Small intestine (tissue), 7 donors: ENCODE measurements around the gene AICDA. TPM values are rescaled to one million over a fixed set of nuclear protein-coding genes. Genes with fewer than 3 reads are reported as not detected.
"Not testable (repeated sequence)": the region's sequence is repeated elsewhere in the genome, so short reads cannot be mapped to it uniquely, and the experiment has no call there.

ENCODE experiments used
- DNase-seq, 2 donors: peaks; one replicate each; pipeline versions ENCODE4 v3.0.0 to v3.0.0-alpha.2; 2013
- FAIRE-seq: peaks from 2 replicates; lab custom pipeline; 2012; peaks lifted over from hg19 to GRCh38; lab: Jason Lieb, UNC
- H3K27ac ChIP-seq, 3 donors: one replicate each; pipeline ENCODE4 v1.5.1; 2013; ENCODE audit warnings: low read length in 2 of 3, mild to moderate bottlenecking in 2 of 3, control low read depth in 1 of 3, inconsistent platforms in 1 of 3, low read depth in 1 of 3, moderate library complexity in 1 of 3
- H3K27me3 ChIP-seq, 3 donors: one replicate each; pipeline ENCODE4 v1.6.1; 2013; ENCODE audit warnings: low read length in 3 of 3, inconsistent platforms in 1 of 3; ENCODE audit not compliant: control insufficient read depth in 3 of 3, insufficient read depth in 3 of 3
- H3K36me3 ChIP-seq, 3 donors: one replicate each; pipeline ENCODE4 v1.6.1; 2013; ENCODE audit warnings: low read length in 3 of 3, inconsistent platforms in 1 of 3, low read depth in 1 of 3, mild to moderate bottlenecking in 1 of 3, moderate library complexity in 1 of 3; ENCODE audit not compliant: control insufficient read depth in 3 of 3, insufficient read depth in 2 of 3
- H3K4me1 ChIP-seq, 3 donors: one replicate each; pipeline ENCODE4 v1.6.1; 2013; ENCODE audit warnings: low read length in 2 of 3, inconsistent platforms in 1 of 3, low read depth in 1 of 3, mild to moderate bottlenecking in 1 of 3, moderate library complexity in 1 of 3; ENCODE audit not compliant: control insufficient read depth in 3 of 3, insufficient read depth in 2 of 3
- H3K4me3 ChIP-seq, 3 donors: one replicate each; pipeline ENCODE4 v1.5.1; 2013; ENCODE audit warnings: low read length in 3 of 3, control low read depth in 1 of 3, inconsistent platforms in 1 of 3, low read depth in 1 of 3, mild to moderate bottlenecking in 1 of 3, moderate library complexity in 1 of 3
- H3K9me3 ChIP-seq, 2 donors: one replicate each; pipeline ENCODE4 v1.6.1; 2013; ENCODE audit warnings: low read depth in 1 of 2, low read length in 1 of 2; ENCODE audit not compliant: control insufficient read depth in 2 of 2, insufficient read depth in 1 of 2
- WGBS, 3 donors: extraction: QIAGEN DNeasy Blood & Tissue Kit; methylation state at CpG; one replicate each; pipeline ENCODE4 v1.1.7; 2013; 5-methylcytosine and 5-hydroxymethylcytosine counted together
- polyA plus RNA-seq, 4 donors: library from polyadenylated mRNA; stranded (reverse) in 3 of 4; unstranded in 1 of 4; fragments of 200-250 nt in 3 of 4; fragments of 120-200 nt in 1 of 4; gene quantifications; one replicate each; pipeline versions ENCODE4 v1.2.1 to v1.2.3, GENCODE V29; 2013
- donor health status: healthy with polysubstance abuse.
- donor health status: control.
- donor health status: control.
- donor health status: Bipolar disorder and iron deficiency.
- donor health status: healthy.

AICDA gene
- polyA plus RNA-seq, 4 donors: 0.31 to 4.0 (median 0.85) TPM

- WGBS, 3 donors: 41 to 61% (median 58%) methylated on average over 9 of the region's 9 CpGs
- DNase-seq: no peak
Measured at GRCh38 chr12:8581098-8581784, 31.4 kb downstream of the AICDA start.

GRCh38 chr12:8577879-8578278, 34.8 kb downstream of the AICDA start:
- Histone ChIP-seq H3K27ac (no peak overlapping the region), H3K4me1 (peaks cover 0 to 19% (median 0%) of the 10 kb centered on the region in 3 donors), H3K27me3 (peaks cover 0 to 2% (median 0%) of the 10 kb centered on the region in 3 donors), H3K9me3 (no peaks in the 10 kb centered on the region), H3K36me3 (no peaks in the 10 kb centered on the region), H3K4me3 (no peak overlapping the region)
- 83 to 95% (median 86%) methylated on average over 3 of the region's 3 CpGs for WGBS, 3 donors
- DNase-seq (no peak), FAIRE-seq (no peak)

More at GRCh38 chr12:8581098-8581784, 31.4 kb downstream of the AICDA start:
- no peaks in the 10 kb centered on the region for H3K9me3 ChIP-seq
- no peak for FAIRE-seq
- no peak overlapping the region for H3K4me3 ChIP-seq
- no peaks in the 10 kb centered on the region for H3K36me3 ChIP-seq
- peaks cover 0 to 19% (median 2%) of the 10 kb centered on the region in 3 donors for H3K4me1 ChIP-seq
- peaks cover 0 to 2% (median 0%) of the 10 kb centered on the region in 3 donors for H3K27me3 ChIP-seq
- H3K27ac ChIP-seq: peak overlapping the region in 1 of 3 donors; percentile 36

GRCh38 chr12:8572507-8572906, 40.2 kb downstream of the AICDA start:
- DNase-seq (no peak), FAIRE-seq (no peak)
- peaks cover 0 to 10% of the 10 kb centered on the region in 2 donors for H3K9me3 ChIP-seq
- no peak overlapping the region for H3K27ac ChIP-seq
- no peak overlapping the region for H3K4me3 ChIP-seq
- H3K27me3 ChIP-seq: no peaks in the 10 kb centered on the region
- H3K4me1 ChIP-seq: no peaks in the 10 kb centered on the region
- no peaks in the 10 kb centered on the region for H3K36me3 ChIP-seq
- 47 to 80% (median 65%) methylated on average over 2 of the region's 2 CpGs for WGBS, 3 donors

- FAIRE-seq: no peak
- H3K27me3 ChIP-seq: no peaks in the 10 kb centered on the region
- no peak overlapping the region for H3K4me3 ChIP-seq
- H3K4me1 ChIP-seq: no peaks in the 10 kb centered on the region
- H3K36me3 ChIP-seq: no peaks in the 10 kb centered on the region
- no peak overlapping the region for H3K27ac ChIP-seq
- DNase-seq: no peak
- peaks cover 0 to 40% of the 10 kb centered on the region in 2 donors for H3K9me3 ChIP-seq
Measured at GRCh38 chr12:8566525-8566924, 46.1 kb downstream of the AICDA start.

GRCh38 chr12:8566052-8566451, 46.6 kb downstream of the AICDA start:
- not testable (repeated sequence) for H3K27ac ChIP-seq, FAIRE-seq, DNase-seq, H3K36me3 ChIP-seq, H3K4me3 ChIP-seq, H3K4me1 ChIP-seq, H3K27me3 ChIP-seq
- peaks cover 0 to 40% of the 10 kb centered on the region in 2 donors for H3K9me3 ChIP-seq
- WGBS, 3 donors: 81 to 93% (median 83%) methylated on average over 2 of the region's 2 CpGs

- FAIRE-seq: no peak
- Histone ChIP-seq H3K4me3 (no peak overlapping the region), H3K4me1 (peaks cover 0 to 6% (median 2%) of the 10 kb centered on the region in 3 donors), H3K27me3 (no peaks in the 10 kb centered on the region), H3K27ac (no peak overlapping the region), H3K36me3 (no peaks in the 10 kb centered on the region), H3K9me3 (peaks cover 0 to 42% of the 10 kb centered on the region in 2 donors)
- DNase-seq: no peak
- WGBS, 3 donors: 58 to 84% (median 83%) methylated on average over 22 of the region's 22 CpGs
Measured at GRCh38 chr12:8564656-8565055, 48.0 kb downstream of the AICDA start.

GRCh38 chr12:8563356-8563755, 49.3 kb downstream of the AICDA start:
- H3K4me1 ChIP-seq: peaks cover 0 to 6% (median 2%) of the 10 kb centered on the region in 3 donors
- no peak for FAIRE-seq
- H3K4me3 ChIP-seq: no peak overlapping the region
- H3K27me3 ChIP-seq: no peaks in the 10 kb centered on the region
- H3K9me3 ChIP-seq: peaks cover 0 to 41% of the 10 kb centered on the region in 2 donors
- DNase-seq: no peak
- no peaks in the 10 kb centered on the region for H3K36me3 ChIP-seq
- 69 to 92% (median 86%) methylated on average over 3 of the region's 3 CpGs for WGBS, 3 donors
- H3K27ac ChIP-seq: no peak overlapping the region

GRCh38 chr12:8562310-8562709, 50.3 kb downstream of the AICDA start:
- no peak for DNase-seq
- Histone ChIP-seq H3K4me3 (no peak overlapping the region), H3K4me1 (peaks cover 0 to 6% (median 2%) of the 10 kb centered on the region in 3 donors), H3K27ac (no peak overlapping the region), H3K36me3 (no peaks in the 10 kb centered on the region), H3K9me3 (peaks cover 0 to 30% of the 10 kb centered on the region in 2 donors), H3K27me3 (no peaks in the 10 kb centered on the region)
- FAIRE-seq: no peak
- WGBS, 3 donors: 62 to 96% (median 89%) methylated on average over 6 of the region's 6 CpGs
